Kidney (tissue), 14 donors: ENCODE measurements around the gene PPP2R3B. TPM values are rescaled to one million over a fixed set of nuclear protein-coding genes. Genes with fewer than 3 reads are reported as not detected.

Source experiments
- DNase-seq, 5 donors: peaks; one replicate each; pipeline ENCODE4 v3.0.0-alpha.2; 2013 to 2020
- FAIRE-seq: peaks from 2 replicates; lab custom pipeline; 2012; peaks lifted over from hg19 to GRCh38; lab: Jason Lieb, UNC
- H3K27ac ChIP-seq, 2 donors: one replicate each; pipeline ENCODE4 v1.7.0; 2013; ENCODE audit warnings: low read depth in 2 of 2, low read length in 2 of 2, inconsistent platforms in 1 of 2
- H3K27me3 ChIP-seq: one replicate; pipeline ENCODE4 v1.7.1; 2013; ENCODE audit warnings: low read length, inconsistent platforms; ENCODE audit not compliant: control insufficient read depth, insufficient read depth
- H3K36me3 ChIP-seq, 3 donors: one replicate each; pipeline versions ENCODE4 v1.7.0 to v1.7.1; 2013; ENCODE audit warnings: low read length in 3 of 3, control low read depth in 1 of 3, inconsistent platforms in 1 of 3; ENCODE audit not compliant: insufficient read depth in 3 of 3, control insufficient read depth in 2 of 3
- H3K4me1 ChIP-seq, 3 donors: one replicate each; pipeline versions ENCODE4 v1.7.0 to v1.7.1; 2013; ENCODE audit warnings: low read length in 3 of 3, inconsistent platforms in 1 of 3, low read depth in 1 of 3; ENCODE audit not compliant: control insufficient read depth in 2 of 3, insufficient read depth in 2 of 3
- H3K4me3 ChIP-seq, 3 donors: one replicate each; pipeline versions ENCODE4 v1.7.0 to v1.8.1; 2013; ENCODE audit warnings: low read length in 3 of 3, control low read depth in 1 of 3, inconsistent platforms in 1 of 3
- H3K9ac ChIP-seq, 3 donors: one replicate each; pipeline versions ENCODE4 v1.7.0 to v1.7.1; 2013; ENCODE audit warnings: low read length in 3 of 3, control low read depth in 1 of 3, inconsistent platforms in 1 of 3
- H3K9me3 ChIP-seq, 3 donors: one replicate each; pipeline versions ENCODE4 v1.7.0 to v1.7.1; 2013; ENCODE audit warnings: low read length in 3 of 3, control low read depth in 1 of 3, inconsistent platforms in 1 of 3; ENCODE audit not compliant: control insufficient read depth in 2 of 3, insufficient read depth in 1 of 3
- CTCF ChIP-seq: IDR thresholded peaks from 3 replicates; pipeline ENCODE4 v1.5.1; 2012; ENCODE audit warnings: mild to moderate bottlenecking, moderate library complexity, borderline replicate concordance; ENCODE audit not compliant: insufficient read depth; ENCODE audit errors: extremely low read depth
- intact Hi-C: fragments of 100-400 bp; cut with DNase I; formaldehyde crosslinking; loops from one replicate; pipeline ENCODE4 v1.11.1; 2022
- polyA plus RNA-seq: library from polyadenylated mRNA; stranded (reverse); fragments of 350-450 nt; fragmentation: Illumina TruSeq; extraction: RNeasy Lipid Tissue Mini Kit (QIAGEN cat#74804); gene quantifications from one replicate; pipeline ENCODE4 v1.2.3, GENCODE V29; 2014; ENCODE audit warnings: low read depth, low replicate concordance; ENCODE audit not compliant: insufficient read depth
- total RNA-seq: library from RNA; stranded (reverse); fragmentation: NEBNext Ultra II Directional; extraction: Animal tissue kit (Norgen Biotek cat#: 25700); gene quantifications from one replicate; pipeline ENCODE4 v1.2.1, GENCODE V29; 2021
- donor health status: control.
- donor health status: control.
- donor health status: control.
- donor health status: control.
- donor health status: control.
- donor health status: DM: yes; HTN: yes; CAD: no.
- donor health status: Normal renal cell carcinoma (clear cell type).

PPP2R3B gene
- total and polyA plus RNA-seq, 2 donors from 2014 or later = 14.1 to 14.4 TPM

DNA sequence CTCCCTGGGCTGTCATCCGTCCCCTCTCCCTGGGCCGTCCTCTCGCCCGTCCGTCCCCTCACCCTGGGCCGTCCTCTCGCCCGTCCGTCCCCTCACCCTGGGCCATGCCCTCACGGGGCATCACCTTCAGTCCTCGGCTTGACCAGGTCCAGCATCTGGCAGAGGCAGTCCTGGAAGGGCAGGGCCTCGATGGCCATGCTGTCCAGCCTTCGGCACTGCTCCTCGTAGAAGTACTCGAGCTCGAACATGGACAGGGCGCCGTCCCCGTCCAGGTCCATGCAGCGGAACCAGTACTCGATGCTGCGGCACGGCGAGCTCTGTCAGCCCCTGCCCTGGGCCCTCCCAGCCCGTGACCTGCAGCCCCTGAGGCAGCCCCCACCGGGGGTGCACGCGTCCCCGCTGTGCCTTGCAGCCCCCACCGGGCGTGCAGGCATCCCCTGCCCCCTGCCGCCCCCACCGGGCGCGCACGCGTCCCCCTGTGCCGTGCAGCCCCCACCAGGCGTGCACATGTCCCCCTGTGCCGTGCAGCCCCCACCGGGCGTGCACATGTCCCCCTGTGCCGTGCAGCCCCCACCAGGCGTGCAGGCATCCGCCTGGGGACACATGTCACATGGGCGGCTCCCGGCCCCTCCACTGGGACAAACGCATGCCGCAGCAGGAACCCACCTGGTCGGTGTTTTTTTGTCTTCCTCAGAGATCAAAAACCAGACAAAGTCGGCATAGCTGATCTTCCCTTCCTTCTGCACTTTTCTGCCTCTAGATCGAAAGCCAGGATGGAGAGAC, 45.9 kb downstream of the PPP2R3B start:
- DNase-seq (peak in 1 of 5 donors; percentile 61), FAIRE-seq (no peak)
- TF ChIP-seq CTCF = no peak
- no peaks in the 10 kb centered on the region for H3K4me1 ChIP-seq
- no peaks in the 10 kb centered on the region for H3K9me3 ChIP-seq
- no peak overlapping the region for H3K4me3 ChIP-seq
- no peaks in the 10 kb centered on the region for H3K27me3 ChIP-seq
- H3K27ac ChIP-seq = no peak overlapping the region
- intact Hi-C loops = no loop called here
- no peak overlapping the region for H3K9ac ChIP-seq
- H3K36me3 ChIP-seq = no peaks in the 10 kb centered on the region

GRCh38 chrX:340121-340520, 46.6 kb downstream of the PPP2R3B start:
- FAIRE-seq (no peak), DNase-seq (peak in 1 of 5 donors; percentile 62)
- Histone ChIP-seq H3K9ac (no peak overlapping the region), H3K9me3 (no peaks in the 10 kb centered on the region), H3K4me1 (no peaks in the 10 kb centered on the region), H3K36me3 (no peaks in the 10 kb centered on the region), H3K27ac (no peak overlapping the region), H3K4me3 (no peak overlapping the region), H3K27me3 (no peaks in the 10 kb centered on the region)
- no peak for TF ChIP-seq CTCF
- intact Hi-C loops = no loop called here

GRCh38 chrX:338836-339400, 47.8 kb downstream of the PPP2R3B start:
- intact Hi-C loops = no loop called here
- Histone ChIP-seq H3K9me3 (no peaks in the 10 kb centered on the region), H3K4me3 (no peak overlapping the region), H3K27me3 (no peaks in the 10 kb centered on the region), H3K27ac (no peak overlapping the region), H3K36me3 (no peaks in the 10 kb centered on the region), H3K4me1 (no peaks in the 10 kb centered on the region), H3K9ac (no peak overlapping the region)
- FAIRE-seq (no peak), DNase-seq (peak in 1 of 5 donors; percentile 72)
- TF ChIP-seq CTCF = no peak
